GM23338 (cell line): Measurements from ENCODE around the gene CD44. TPM values are rescaled to one million over a fixed set of nuclear protein-coding genes. Genes with fewer than 3 reads are reported as not detected.

ENCODE experiments used
- ATAC-seq: fragments of 200-7000 bp; cut with Tn5 transposase; 3 replicates; pipeline ENCODE4 v1.9.1; 2020
- DNase-seq: peaks from one replicate; pipeline ENCODE4 v3.0.0-alpha.2; 2015; ENCODE audit warnings: low spot score
- H2AFZ ChIP-seq: fragments of 200-600 bp; sonication (generic); 2 replicates; pipeline ENCODE4 v1.8.0; 2016; ENCODE audit warnings: antibody characterized with exemption, mild to moderate bottlenecking, moderate library complexity
- H3F3A ChIP-seq: fragments of 200-600 bp; sonication (generic); replicated peaks from 2 replicates; pipeline ENCODE4 v1.8.0; 2017; ENCODE audit warnings: antibody characterized with exemption, mixed run types, low read depth
- H3K27ac ChIP-seq: fragments of 200-600 bp; sonication (generic); 2 replicates; pipeline ENCODE4 v1.6.1; 2016; ENCODE audit warnings: low read depth
- H3K27me3 ChIP-seq: fragments of 200-600 bp; sonication (generic); 2 replicates; pipeline ENCODE4 v1.8.0; 2016; ENCODE audit warnings: mild to moderate bottlenecking, mixed run types, moderate library complexity; ENCODE audit not compliant: insufficient read depth
- H3K36me3 ChIP-seq: fragments of 200-600 bp; sonication (generic); 2 replicates; pipeline ENCODE4 v1.8.0; 2016; ENCODE audit warnings: mild to moderate bottlenecking; ENCODE audit not compliant: insufficient read depth
- H3K4me1 ChIP-seq: fragments of 200-600 bp; sonication (generic); 2 replicates; pipeline ENCODE4 v1.8.0; 2016; ENCODE audit warnings: mild to moderate bottlenecking, moderate library complexity; ENCODE audit not compliant: insufficient read depth
- H3K4me2 ChIP-seq: fragments of 200-600 bp; sonication (generic); 2 replicates; pipeline ENCODE4 v1.7.1; 2017; ENCODE audit warnings: mixed run types
- H3K4me3 ChIP-seq: fragments of 200-600 bp; sonication (generic); 2 replicates; pipeline ENCODE4 v1.6.1; 2016; ENCODE audit warnings: mixed run types
- H3K79me2 ChIP-seq: fragments of 200-600 bp; sonication (generic); replicated peaks from 2 replicates; pipeline ENCODE4 v1.8.0; 2017; ENCODE audit warnings: mild to moderate bottlenecking; ENCODE audit not compliant: insufficient read depth
- H3K9me2 ChIP-seq: fragments of 200-600 bp; sonication (generic); 2 replicates; pipeline ENCODE4 v1.8.0; 2017; ENCODE audit not compliant: insufficient read depth
- H4K20me1 ChIP-seq: fragments of 200-600 bp; sonication (generic); replicated peaks from 2 replicates; pipeline ENCODE4 v1.8.0; 2017; ENCODE audit warnings: mild to moderate bottlenecking; ENCODE audit not compliant: insufficient read depth
- H3K27ac Mint-ChIP-seq: 2 replicates; pipeline ENCODE4 v1.8.0; 2020; ENCODE audit warnings: inconsistent platforms, mild to moderate bottlenecking, moderate library complexity, mixed read lengths
- H3K27me3 Mint-ChIP-seq: 3 replicates; pipeline ENCODE4 v1.8.0; 2022; ENCODE audit warnings: low read depth, mild to moderate bottlenecking, moderate library complexity, mixed read lengths, inconsistent platforms; ENCODE audit not compliant: insufficient read depth, poor library complexity
- H3K36me3 Mint-ChIP-seq: 3 replicates; pipeline ENCODE4 v1.8.0; 2021; ENCODE audit warnings: low read depth, mild to moderate bottlenecking, inconsistent platforms, moderate library complexity, mixed read lengths
- H3K4me1 Mint-ChIP-seq: 3 replicates; pipeline ENCODE4 v1.8.0; 2020; ENCODE audit warnings: mild to moderate bottlenecking, inconsistent platforms, mixed read lengths
- H3K4me3 Mint-ChIP-seq: 3 replicates; pipeline ENCODE4 v1.8.0; 2021; ENCODE audit warnings: moderate library complexity, mild to moderate bottlenecking, inconsistent platforms, mixed read lengths
- H3K9me3 Mint-ChIP-seq: 3 replicates; pipeline ENCODE4 v1.8.0; 2020; ENCODE audit warnings: moderate library complexity, mild to moderate bottlenecking, inconsistent platforms, mixed read lengths
- CREB1 ChIP-seq: fragments of 250-450 bp; sonication (Bioruptor Pico); IDR thresholded peaks from 2 replicates; pipeline ENCODE4 v1.5.0; 2020; ENCODE audit warnings: low read depth, mild to moderate bottlenecking, moderate library complexity
- EZH2 ChIP-seq: fragments of 200-600 bp; sonication (generic); IDR thresholded peaks from one replicate; pipeline ENCODE4 v1.8.0; 2017; ENCODE audit warnings: antibody characterized with exemption, mild to moderate bottlenecking, low read depth; ENCODE audit not compliant: unreplicated experiment
- EZH2phosphoT487 ChIP-seq: fragments of 200-600 bp; sonication (generic); IDR thresholded peaks from one replicate; pipeline ENCODE4 v1.8.1; 2018; ENCODE audit warnings: antibody characterized with exemption; ENCODE audit not compliant: unreplicated experiment
- JUNB ChIP-seq: IDR thresholded peaks from one replicate; pipeline ENCODE4 v1.6.1; 2016; ENCODE audit warnings: antibody characterized with exemption; ENCODE audit not compliant: unreplicated experiment
- NANOG ChIP-seq: IDR thresholded peaks from 2 replicates; pipeline ENCODE4 v1.6.1; 2016; ENCODE audit warnings: antibody characterized with exemption, borderline replicate concordance
- POLR2AphosphoS5 ChIP-seq: IDR thresholded peaks from 2 replicates; pipeline ENCODE4 v1.6.1; 2016; ENCODE audit warnings: antibody characterized with exemption, low read depth
- STAT1 ChIP-seq: IDR thresholded peaks from one replicate; pipeline ENCODE4 v1.6.1; 2016; ENCODE audit warnings: antibody characterized with exemption; ENCODE audit not compliant: unreplicated experiment
- ZNF114 ChIP-seq: fragments of 250-450 bp; sonication (Bioruptor Pico); IDR thresholded peaks from 2 replicates; pipeline ENCODE4 v1.5.0; 2020; ENCODE audit warnings: mild to moderate bottlenecking, moderate library complexity
- ZNF331 ChIP-seq: fragments of 250-450 bp; sonication (Bioruptor Pico); IDR thresholded peaks from 2 replicates; pipeline ENCODE4 v1.5.0; 2020; ENCODE audit warnings: low read depth, mild to moderate bottlenecking, moderate library complexity
- ZNF462 ChIP-seq: fragments of 250-450 bp; sonication (Bioruptor Pico); IDR thresholded peaks from 2 replicates; pipeline ENCODE4 v1.5.0; 2020; ENCODE audit warnings: mild to moderate bottlenecking, moderate library complexity
- polyA plus RNA-seq: library from polyadenylated mRNA; unstranded; fragments of >200 nt; fragmentation: Nextera tagmentation; extraction: Ambion mirVana; gene quantifications from 2 replicates; pipeline ENCODE4 v1.2.1, GENCODE V29; 2016
- total RNA-seq: library from RNA; depleted of rRNA; stranded (reverse); fragments of >200 nt; shearing (Covaris generic); gene quantifications from 2 replicates; pipeline ENCODE4 v1.2.3, GENCODE V29; 2014
- TF ChIP-seq, protein P1 (sequence below): IDR thresholded peaks from one replicate; pipeline ENCODE4 v1.6.1; 2018; ENCODE audit warnings: antibody characterized with exemption; ENCODE audit not compliant: unreplicated experiment
- TF ChIP-seq, protein P2 (sequence below), 2 experiments: fragments of 200-600 bp in 1 of 2; sonication (generic) in 1 of 2; conservative IDR thresholded peaks; 2 replicates each; pipeline versions ENCODE4 v1.5.1 to v1.6.1; 2016 to 2017; ENCODE audit warnings: antibody characterized with exemption in 2 of 2, low read depth in 2 of 2, mild to moderate bottlenecking in 2 of 2, moderate library complexity in 1 of 2
- TF ChIP-seq, protein P3 (sequence below): IDR thresholded peaks from 2 replicates; pipeline ENCODE4 v1.6.1; 2016; ENCODE audit warnings: antibody characterized with exemption

CD44 gene
- total and polyA plus RNA-seq, 2 experiments from 2014 or later = 4.0 to 10.1 TPM

GRCh38 chr11:35097814-35098455 lies 41.0 kb upstream of the CD44 start:
- Histone ChIP-seq H3K27me3 (no peaks in the 10 kb centered on the region), H3K36me3 (no peaks in the 10 kb centered on the region), H3K4me2 (no peak overlapping the region), H2AFZ (no peak overlapping the region), H3K4me3 (no peak overlapping the region), H3F3A (no peaks in the 10 kb centered on the region), H4K20me1 (no peaks in the 10 kb centered on the region), H3K4me1 (no peaks in the 10 kb centered on the region), H3K9me2 (peaks cover 12% of the 10 kb centered on the region), H3K27ac (no peak overlapping the region), H3K79me2 (no peaks in the 10 kb centered on the region)
- Mint-ChIP-seq H3K36me3 (no peaks in the 10 kb centered on the region), H3K4me3 (no peak overlapping the region), H3K27me3 (peaks cover 2% of the 10 kb centered on the region), H3K27ac (no peak overlapping the region), H3K9me3 (no peaks in the 10 kb centered on the region), H3K4me1 (no peaks in the 10 kb centered on the region)
- DNase-seq (no peak), ATAC-seq (no peak)
- TF ChIP-seq POLR2AphosphoS5 = no peak
- TF ChIP-seq, protein P1, sequence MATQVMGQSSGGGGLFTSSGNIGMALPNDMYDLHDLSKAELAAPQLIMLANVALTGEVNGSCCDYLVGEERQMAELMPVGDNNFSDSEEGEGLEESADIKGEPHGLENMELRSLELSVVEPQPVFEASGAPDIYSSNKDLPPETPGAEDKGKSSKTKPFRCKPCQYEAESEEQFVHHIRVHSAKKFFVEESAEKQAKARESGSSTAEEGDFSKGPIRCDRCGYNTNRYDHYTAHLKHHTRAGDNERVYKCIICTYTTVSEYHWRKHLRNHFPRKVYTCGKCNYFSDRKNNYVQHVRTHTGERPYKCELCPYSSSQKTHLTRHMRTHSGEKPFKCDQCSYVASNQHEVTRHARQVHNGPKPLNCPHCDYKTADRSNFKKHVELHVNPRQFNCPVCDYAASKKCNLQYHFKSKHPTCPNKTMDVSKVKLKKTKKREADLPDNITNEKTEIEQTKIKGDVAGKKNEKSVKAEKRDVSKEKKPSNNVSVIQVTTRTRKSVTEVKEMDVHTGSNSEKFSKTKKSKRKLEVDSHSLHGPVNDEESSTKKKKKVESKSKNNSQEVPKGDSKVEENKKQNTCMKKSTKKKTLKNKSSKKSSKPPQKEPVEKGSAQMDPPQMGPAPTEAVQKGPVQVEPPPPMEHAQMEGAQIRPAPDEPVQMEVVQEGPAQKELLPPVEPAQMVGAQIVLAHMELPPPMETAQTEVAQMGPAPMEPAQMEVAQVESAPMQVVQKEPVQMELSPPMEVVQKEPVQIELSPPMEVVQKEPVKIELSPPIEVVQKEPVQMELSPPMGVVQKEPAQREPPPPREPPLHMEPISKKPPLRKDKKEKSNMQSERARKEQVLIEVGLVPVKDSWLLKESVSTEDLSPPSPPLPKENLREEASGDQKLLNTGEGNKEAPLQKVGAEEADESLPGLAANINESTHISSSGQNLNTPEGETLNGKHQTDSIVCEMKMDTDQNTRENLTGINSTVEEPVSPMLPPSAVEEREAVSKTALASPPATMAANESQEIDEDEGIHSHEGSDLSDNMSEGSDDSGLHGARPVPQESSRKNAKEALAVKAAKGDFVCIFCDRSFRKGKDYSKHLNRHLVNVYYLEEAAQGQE = no peak
- TF ChIP-seq ZNF462 (CRISPR knock-in tag) = no peak
- no peak for TF ChIP-seq ZNF114 (CRISPR knock-in tag)
- TF ChIP-seq, protein P2, sequence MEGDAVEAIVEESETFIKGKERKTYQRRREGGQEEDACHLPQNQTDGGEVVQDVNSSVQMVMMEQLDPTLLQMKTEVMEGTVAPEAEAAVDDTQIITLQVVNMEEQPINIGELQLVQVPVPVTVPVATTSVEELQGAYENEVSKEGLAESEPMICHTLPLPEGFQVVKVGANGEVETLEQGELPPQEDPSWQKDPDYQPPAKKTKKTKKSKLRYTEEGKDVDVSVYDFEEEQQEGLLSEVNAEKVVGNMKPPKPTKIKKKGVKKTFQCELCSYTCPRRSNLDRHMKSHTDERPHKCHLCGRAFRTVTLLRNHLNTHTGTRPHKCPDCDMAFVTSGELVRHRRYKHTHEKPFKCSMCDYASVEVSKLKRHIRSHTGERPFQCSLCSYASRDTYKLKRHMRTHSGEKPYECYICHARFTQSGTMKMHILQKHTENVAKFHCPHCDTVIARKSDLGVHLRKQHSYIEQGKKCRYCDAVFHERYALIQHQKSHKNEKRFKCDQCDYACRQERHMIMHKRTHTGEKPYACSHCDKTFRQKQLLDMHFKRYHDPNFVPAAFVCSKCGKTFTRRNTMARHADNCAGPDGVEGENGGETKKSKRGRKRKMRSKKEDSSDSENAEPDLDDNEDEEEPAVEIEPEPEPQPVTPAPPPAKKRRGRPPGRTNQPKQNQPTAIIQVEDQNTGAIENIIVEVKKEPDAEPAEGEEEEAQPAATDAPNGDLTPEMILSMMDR (conservative IDR thresholded peaks at IDR 0.05; ENCODE audit: low read depth in 2 of 2) = no peak
- no peak for TF ChIP-seq JUNB
- TF ChIP-seq, protein P3, sequence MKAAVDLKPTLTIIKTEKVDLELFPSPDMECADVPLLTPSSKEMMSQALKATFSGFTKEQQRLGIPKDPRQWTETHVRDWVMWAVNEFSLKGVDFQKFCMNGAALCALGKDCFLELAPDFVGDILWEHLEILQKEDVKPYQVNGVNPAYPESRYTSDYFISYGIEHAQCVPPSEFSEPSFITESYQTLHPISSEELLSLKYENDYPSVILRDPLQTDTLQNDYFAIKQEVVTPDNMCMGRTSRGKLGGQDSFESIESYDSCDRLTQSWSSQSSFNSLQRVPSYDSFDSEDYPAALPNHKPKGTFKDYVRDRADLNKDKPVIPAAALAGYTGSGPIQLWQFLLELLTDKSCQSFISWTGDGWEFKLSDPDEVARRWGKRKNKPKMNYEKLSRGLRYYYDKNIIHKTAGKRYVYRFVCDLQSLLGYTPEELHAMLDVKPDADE = no peak
- no peak for TF ChIP-seq ZNF331
- no peak for TF ChIP-seq EZH2
- TF ChIP-seq CREB1 (CRISPR knock-in tag) = no peak
- TF ChIP-seq STAT1 = no peak
- TF ChIP-seq NANOG = no peak
- TF ChIP-seq EZH2phosphoT487 = no peak
